Measurements from ENCODE around the gene CCDC7.
"Not testable (repeated sequence)": the region's sequence is repeated elsewhere in the genome, so short reads cannot be mapped to it uniquely, and the experiment has no call there.

The CCDC7 gene

DNA sequence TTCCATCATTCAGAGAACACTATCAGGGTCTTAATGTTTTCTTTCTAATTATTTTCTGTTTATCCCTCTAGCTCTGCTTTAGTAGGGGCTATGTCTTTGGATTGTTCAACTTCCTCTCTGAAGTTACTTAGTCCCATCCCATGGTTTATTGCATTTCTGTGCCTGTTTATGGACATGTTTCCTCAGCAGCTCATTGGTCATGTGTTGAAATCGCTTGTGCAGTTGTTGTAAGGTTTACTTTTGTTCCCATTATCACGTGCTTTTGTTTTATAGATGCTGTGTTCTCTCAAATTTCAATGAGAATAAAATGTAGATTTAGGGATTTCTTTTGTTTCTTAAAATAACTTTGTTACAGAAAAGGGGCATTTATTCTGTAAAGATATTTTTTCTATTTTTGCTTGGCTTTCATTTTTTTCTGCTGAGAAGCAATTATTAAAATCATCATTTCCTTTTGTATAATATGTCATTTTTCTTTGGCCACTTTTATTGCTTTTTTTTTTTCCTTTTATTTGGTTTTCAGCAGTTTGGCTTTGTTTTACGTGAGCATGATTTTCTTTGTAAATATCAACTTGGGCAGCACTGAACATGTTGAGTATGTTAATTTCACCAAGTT, 110.9 kb downstream of the CCDC7 start (continued):
- TF ChIP-seq, protein P1, sequence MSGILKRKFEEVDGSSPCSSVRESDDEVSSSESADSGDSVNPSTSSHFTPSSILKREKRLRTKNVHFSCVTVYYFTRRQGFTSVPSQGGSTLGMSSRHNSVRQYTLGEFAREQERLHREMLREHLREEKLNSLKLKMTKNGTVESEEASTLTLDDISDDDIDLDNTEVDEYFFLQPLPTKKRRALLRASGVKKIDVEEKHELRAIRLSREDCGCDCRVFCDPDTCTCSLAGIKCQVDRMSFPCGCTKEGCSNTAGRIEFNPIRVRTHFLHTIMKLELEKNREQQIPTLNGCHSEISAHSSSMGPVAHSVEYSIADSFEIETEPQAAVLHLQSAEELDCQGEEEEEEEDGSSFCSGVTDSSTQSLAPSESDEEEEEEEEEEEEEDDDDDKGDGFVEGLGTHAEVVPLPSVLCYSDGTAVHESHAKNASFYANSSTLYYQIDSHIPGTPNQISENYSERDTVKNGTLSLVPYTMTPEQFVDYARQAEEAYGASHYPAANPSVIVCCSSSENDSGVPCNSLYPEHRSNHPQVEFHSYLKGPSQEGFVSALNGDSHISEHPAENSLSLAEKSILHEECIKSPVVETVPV (CRISPR knock-in tag; IDR thresholded peaks at IDR 0.05), result no peak

DNA sequence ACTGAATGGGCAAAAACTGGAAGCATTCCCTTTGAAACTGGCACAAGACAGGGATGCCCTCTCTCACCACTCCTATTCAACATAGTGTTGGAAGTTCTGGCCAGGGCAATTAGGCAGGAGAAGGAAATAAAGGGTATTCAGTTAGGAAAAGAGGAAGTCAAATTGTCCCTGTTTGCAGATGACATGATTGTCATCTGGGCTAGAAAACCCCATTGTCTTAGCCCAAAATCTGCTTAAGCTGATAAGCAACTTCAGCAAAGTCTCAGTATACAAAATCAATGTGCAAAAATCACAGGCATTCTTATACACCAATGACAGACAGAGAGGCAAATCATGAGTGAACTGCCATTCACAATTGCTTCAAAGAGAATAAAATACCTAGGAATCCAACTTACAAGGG, 116.8 kb downstream of the CCDC7 start:
- ATAC-seq, result not testable (repeated sequence)

DNA sequence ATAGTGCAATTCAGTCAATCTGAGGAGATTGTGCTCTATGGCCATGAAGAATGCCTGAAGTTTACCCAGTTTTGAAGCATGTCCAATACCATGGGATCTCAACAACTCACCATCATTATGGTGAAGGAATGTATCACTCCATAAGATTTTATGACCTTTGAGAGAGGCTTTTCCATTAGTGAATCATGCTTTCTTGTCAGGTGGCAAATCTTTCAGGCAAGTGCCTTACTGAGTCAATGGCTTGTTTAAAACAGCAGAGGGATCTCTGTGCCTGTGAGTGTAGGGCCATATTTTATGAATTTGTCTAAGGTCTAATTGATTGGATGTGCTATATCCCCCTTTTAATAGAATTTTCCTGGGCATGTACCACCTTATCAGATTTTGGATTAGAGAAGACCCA, 131.5 kb downstream of the CCDC7 start:
- ATAC-seq, result no peak
- TF ChIP-seq ZFP3 (CRISPR knock-in tag; IDR thresholded peaks at IDR 0.05) (no peak), CSDC2 (CRISPR knock-in tag; IDR thresholded peaks at IDR 0.05) (no peak), OSR1 (CRISPR knock-in tag; IDR thresholded peaks at IDR 0.05) (no peak), ARNTL (CRISPR knock-in tag; IDR thresholded peaks at IDR 0.05; ENCODE audit: borderline replicate concordance, low read depth) (no peak), PPARA (CRISPR knock-in tag; IDR thresholded peaks at IDR 0.05; ENCODE audit: borderline replicate concordance) (no peak), ISL1 (CRISPR knock-in tag; IDR thresholded peaks at IDR 0.05) (no peak), ESRRG (CRISPR knock-in tag; IDR thresholded peaks at IDR 0.05) (no peak), ZNF70 (CRISPR knock-in tag; IDR thresholded peaks at IDR 0.05) (no peak), ZFP30 (CRISPR knock-in tag; IDR thresholded peaks at IDR 0.05) (no peak), RARB (CRISPR knock-in tag; IDR thresholded peaks at IDR 0.05) (no peak), GLIS3 (CRISPR knock-in tag; IDR thresholded peaks at IDR 0.05) (no peak), BACH2 (CRISPR knock-in tag; IDR thresholded peaks at IDR 0.05; ENCODE audit: borderline replicate concordance) (no peak)
- TF ChIP-seq, protein P1 (CRISPR knock-in tag; IDR thresholded peaks at IDR 0.05), result no peak
- TF ChIP-seq, protein P2, sequence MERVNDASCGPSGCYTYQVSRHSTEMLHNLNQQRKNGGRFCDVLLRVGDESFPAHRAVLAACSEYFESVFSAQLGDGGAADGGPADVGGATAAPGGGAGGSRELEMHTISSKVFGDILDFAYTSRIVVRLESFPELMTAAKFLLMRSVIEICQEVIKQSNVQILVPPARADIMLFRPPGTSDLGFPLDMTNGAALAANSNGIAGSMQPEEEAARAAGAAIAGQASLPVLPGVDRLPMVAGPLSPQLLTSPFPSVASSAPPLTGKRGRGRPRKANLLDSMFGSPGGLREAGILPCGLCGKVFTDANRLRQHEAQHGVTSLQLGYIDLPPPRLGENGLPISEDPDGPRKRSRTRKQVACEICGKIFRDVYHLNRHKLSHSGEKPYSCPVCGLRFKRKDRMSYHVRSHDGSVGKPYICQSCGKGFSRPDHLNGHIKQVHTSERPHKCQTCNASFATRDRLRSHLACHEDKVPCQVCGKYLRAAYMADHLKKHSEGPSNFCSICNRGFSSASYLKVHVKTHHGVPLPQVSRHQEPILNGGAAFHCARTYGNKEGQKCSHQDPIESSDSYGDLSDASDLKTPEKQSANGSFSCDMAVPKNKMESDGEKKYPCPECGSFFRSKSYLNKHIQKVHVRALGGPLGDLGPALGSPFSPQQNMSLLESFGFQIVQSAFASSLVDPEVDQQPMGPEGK (CRISPR knock-in tag; IDR thresholded peaks at IDR 0.05; ENCODE audit: borderline replicate concordance), result no peak
- TF ChIP-seq, protein P3, sequence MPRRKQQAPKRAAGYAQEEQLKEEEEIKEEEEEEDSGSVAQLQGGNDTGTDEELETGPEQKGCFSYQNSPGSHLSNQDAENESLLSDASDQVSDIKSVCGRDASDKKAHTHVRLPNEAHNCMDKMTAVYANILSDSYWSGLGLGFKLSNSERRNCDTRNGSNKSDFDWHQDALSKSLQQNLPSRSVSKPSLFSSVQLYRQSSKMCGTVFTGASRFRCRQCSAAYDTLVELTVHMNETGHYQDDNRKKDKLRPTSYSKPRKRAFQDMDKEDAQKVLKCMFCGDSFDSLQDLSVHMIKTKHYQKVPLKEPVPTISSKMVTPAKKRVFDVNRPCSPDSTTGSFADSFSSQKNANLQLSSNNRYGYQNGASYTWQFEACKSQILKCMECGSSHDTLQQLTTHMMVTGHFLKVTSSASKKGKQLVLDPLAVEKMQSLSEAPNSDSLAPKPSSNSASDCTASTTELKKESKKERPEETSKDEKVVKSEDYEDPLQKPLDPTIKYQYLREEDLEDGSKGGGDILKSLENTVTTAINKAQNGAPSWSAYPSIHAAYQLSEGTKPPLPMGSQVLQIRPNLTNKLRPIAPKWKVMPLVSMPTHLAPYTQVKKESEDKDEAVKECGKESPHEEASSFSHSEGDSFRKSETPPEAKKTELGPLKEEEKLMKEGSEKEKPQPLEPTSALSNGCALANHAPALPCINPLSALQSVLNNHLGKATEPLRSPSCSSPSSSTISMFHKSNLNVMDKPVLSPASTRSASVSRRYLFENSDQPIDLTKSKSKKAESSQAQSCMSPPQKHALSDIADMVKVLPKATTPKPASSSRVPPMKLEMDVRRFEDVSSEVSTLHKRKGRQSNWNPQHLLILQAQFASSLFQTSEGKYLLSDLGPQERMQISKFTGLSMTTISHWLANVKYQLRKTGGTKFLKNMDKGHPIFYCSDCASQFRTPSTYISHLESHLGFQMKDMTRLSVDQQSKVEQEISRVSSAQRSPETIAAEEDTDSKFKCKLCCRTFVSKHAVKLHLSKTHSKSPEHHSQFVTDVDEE (CRISPR knock-in tag; IDR thresholded peaks at IDR 0.05), result no peak
- TF ChIP-seq, protein P4, sequence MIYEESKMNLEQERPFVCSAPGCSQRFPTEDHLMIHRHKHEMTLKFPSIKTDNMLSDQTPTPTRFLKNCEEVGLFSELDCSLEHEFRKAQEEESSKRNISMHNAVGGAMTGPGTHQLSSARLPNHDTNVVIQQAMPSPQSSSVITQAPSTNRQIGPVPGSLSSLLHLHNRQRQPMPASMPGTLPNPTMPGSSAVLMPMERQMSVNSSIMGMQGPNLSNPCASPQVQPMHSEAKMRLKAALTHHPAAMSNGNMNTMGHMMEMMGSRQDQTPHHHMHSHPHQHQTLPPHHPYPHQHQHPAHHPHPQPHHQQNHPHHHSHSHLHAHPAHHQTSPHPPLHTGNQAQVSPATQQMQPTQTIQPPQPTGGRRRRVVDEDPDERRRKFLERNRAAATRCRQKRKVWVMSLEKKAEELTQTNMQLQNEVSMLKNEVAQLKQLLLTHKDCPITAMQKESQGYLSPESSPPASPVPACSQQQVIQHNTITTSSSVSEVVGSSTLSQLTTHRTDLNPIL (CRISPR knock-in tag; IDR thresholded peaks at IDR 0.05; ENCODE audit: low read depth), result no peak
- TF ChIP-seq, protein P5, sequence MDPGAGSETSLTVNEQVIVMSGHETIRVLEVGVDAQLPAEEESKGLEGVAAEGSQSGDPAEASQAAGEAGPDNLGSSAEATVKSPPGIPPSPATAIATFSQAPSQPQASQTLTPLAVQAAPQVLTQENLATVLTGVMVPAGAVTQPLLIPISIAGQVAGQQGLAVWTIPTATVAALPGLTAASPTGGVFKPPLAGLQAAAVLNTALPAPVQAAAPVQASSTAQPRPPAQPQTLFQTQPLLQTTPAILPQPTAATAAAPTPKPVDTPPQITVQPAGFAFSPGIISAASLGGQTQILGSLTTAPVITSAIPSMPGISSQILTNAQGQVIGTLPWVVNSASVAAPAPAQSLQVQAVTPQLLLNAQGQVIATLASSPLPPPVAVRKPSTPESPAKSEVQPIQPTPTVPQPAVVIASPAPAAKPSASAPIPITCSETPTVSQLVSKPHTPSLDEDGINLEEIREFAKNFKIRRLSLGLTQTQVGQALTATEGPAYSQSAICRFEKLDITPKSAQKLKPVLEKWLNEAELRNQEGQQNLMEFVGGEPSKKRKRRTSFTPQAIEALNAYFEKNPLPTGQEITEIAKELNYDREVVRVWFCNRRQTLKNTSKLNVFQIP (CRISPR knock-in tag; IDR thresholded peaks at IDR 0.05; ENCODE audit: borderline replicate concordance, low read depth), result no peak

DNA sequence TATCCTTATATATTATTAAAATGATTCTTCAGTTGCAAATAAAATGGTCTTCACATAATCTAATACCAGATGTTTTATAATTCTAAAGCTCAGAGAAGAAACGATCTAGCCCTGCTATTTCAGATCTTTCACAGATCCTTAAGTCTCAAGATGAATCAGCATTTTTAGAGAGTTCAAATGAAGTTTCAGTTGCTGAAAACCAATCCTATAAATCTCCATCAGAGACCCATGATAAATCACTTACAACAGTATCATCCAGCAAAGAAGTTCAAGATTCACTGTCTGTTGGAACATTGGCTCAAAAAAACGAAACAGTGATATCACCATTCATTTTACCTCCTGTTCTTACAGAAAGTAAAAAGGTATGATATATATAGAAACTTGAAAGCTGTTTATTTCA, 137.0 kb downstream of the CCDC7 start:
- ATAC-seq, result no peak
- TF ChIP-seq TOX (CRISPR knock-in tag; IDR thresholded peaks at IDR 0.05; ENCODE audit: borderline replicate concordance) (no peak), ZC3H10 (CRISPR knock-in tag; IDR thresholded peaks at IDR 0.05) (no peak), OSR1 (CRISPR knock-in tag; IDR thresholded peaks at IDR 0.05) (no peak), ZNF70 (CRISPR knock-in tag; IDR thresholded peaks at IDR 0.05) (no peak), ZNF8 (CRISPR knock-in tag; IDR thresholded peaks at IDR 0.05) (no peak), PPARA (CRISPR knock-in tag; IDR thresholded peaks at IDR 0.05; ENCODE audit: borderline replicate concordance) (no peak)
- TF ChIP-seq, protein P1 (CRISPR knock-in tag; IDR thresholded peaks at IDR 0.05), result no peak
- TF ChIP-seq, protein P4 (CRISPR knock-in tag; IDR thresholded peaks at IDR 0.05; ENCODE audit: low read depth), result no peak
- TF ChIP-seq, protein P5 (CRISPR knock-in tag; IDR thresholded peaks at IDR 0.05; ENCODE audit: borderline replicate concordance, low read depth), result no peak
